Fibroblast of lung (primary cell): ENCODE data around the gene CCDC73.

Experiments
- EZH2 ChIP-seq: IDR thresholded peaks from 2 replicates; pipeline ENCODE4 v1.5.1; 2012; ENCODE audit warnings: low read length, control low read depth, mild to moderate bottlenecking; ENCODE audit errors: missing control alignments
- TF ChIP-seq, protein P1 (sequence below), 2 donors: IDR thresholded peaks in 1 of 2; conservative IDR thresholded peaks in 1 of 2; 1 replicate in 1 of 2; 2 replicates in 1 of 2; pipeline ENCODE4 v1.5.1; 2011 to 2012; ENCODE audit warnings: low read length in 2 of 2, control low read depth in 1 of 2, inconsistent platforms in 1 of 2, low read depth in 1 of 2, mild to moderate bottlenecking in 1 of 2

DNA sequence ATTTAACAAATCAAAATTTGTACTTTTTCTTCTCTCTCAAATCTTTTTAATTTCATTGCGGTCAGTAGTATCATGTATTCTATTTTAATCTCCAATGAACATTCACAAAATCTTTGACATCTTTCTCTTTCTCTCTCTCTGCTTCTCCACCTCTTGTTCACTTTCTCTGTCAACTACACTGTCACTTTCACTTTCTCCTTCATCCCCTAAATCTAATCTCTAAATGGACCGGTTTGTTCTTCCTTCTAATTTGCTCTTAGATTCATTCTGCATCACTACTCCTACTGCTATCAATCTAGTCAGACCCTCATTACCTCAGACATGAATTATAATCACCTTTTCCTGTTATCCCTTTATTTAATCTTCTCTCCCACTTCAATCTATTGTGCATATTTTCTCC is 18.6 kb downstream of the CCDC73 start:
- TF ChIP-seq, protein P1, sequence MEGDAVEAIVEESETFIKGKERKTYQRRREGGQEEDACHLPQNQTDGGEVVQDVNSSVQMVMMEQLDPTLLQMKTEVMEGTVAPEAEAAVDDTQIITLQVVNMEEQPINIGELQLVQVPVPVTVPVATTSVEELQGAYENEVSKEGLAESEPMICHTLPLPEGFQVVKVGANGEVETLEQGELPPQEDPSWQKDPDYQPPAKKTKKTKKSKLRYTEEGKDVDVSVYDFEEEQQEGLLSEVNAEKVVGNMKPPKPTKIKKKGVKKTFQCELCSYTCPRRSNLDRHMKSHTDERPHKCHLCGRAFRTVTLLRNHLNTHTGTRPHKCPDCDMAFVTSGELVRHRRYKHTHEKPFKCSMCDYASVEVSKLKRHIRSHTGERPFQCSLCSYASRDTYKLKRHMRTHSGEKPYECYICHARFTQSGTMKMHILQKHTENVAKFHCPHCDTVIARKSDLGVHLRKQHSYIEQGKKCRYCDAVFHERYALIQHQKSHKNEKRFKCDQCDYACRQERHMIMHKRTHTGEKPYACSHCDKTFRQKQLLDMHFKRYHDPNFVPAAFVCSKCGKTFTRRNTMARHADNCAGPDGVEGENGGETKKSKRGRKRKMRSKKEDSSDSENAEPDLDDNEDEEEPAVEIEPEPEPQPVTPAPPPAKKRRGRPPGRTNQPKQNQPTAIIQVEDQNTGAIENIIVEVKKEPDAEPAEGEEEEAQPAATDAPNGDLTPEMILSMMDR (conservative IDR thresholded peaks at IDR 0.05 in 1 of 2, IDR thresholded peaks at IDR 0.05 in 1 of 2; ENCODE audit: low read depth in 1 of 2, low read length in 2 of 2): no peak
- no peak for TF ChIP-seq EZH2
